ENCODE results near the gene AFF4.

- TF ChIP-seq TAF1 (IDR thresholded peaks at IDR 0.05; ENCODE audit: borderline replicate concordance, insufficient read depth, low read length) (no peak), REST (IDR thresholded peaks at IDR 0.05; ENCODE audit: insufficient read depth in 1 of 2, low read depth in 2 of 2, low read length in 2 of 2) (no peak), POLR2AphosphoS5 (IDR thresholded peaks at IDR 0.05; ENCODE audit: low read depth, low read length) (no peak)
Measured at GRCh38 chr5:132928062-132928407, 35.4 kb downstream of the AFF4 start.

Data from PFSK-1 (cell line).